Skeletal muscle cell (primary cell): ENCODE measurements around the gene PITPNC1.
"Not testable (repeated sequence)": the region's sequence is repeated elsewhere in the genome, so short reads cannot be mapped to it uniquely, and the experiment has no call there.

Source experiments
- DNase-seq: peaks from one replicate; pipeline ENCODE4 v3.0.0-alpha.2; 2010; ENCODE audit warnings: low read depth
- H3K4me3 ChIP-seq: 2 replicates; pipeline ENCODE4 v1.5.1; 2011; ENCODE audit warnings: low read depth, mild to moderate bottlenecking, control low read depth, low read length, moderate library complexity

PITPNC1 gene

GRCh38 chr17:67425571-67426160 is 48.6 kb downstream of the PITPNC1 start:
- DNase-seq: no peak

GRCh38 chr17:67427424-67427823 is 50.3 kb downstream of the PITPNC1 start:
- no peak for DNase-seq
- H3K4me3 ChIP-seq: no peak overlapping the region

More at GRCh38 chr17:67425571-67426160, 48.6 kb downstream of the PITPNC1 start:
- H3K4me3 ChIP-seq: no peak overlapping the region

- DNase-seq, H3K4me3 ChIP-seq: not testable (repeated sequence)
These were observed 53.4 kb downstream of the PITPNC1 start for GRCh38 chr17:67430515-67430914.

GRCh38 chr17:67431249-67432015 is 54.4 kb downstream of the PITPNC1 start:
- peak; percentile 60 for DNase-seq
- H3K4me3 ChIP-seq: no peak overlapping the region

GRCh38 chr17:67433248-67433924 is 56.3 kb downstream of the PITPNC1 start:
- no peak for DNase-seq
- no peak overlapping the region for H3K4me3 ChIP-seq

GRCh38 chr17:67434061-67434525 is 57.0 kb downstream of the PITPNC1 start:
- no peak overlapping the region for H3K4me3 ChIP-seq
- DNase-seq: no peak

- no peak for DNase-seq
- no peak overlapping the region for H3K4me3 ChIP-seq
These were observed 58.0 kb downstream of the PITPNC1 start for GRCh38 chr17:67435122-67435521.

GRCh38 chr17:67435786-67436185 is 58.7 kb downstream of the PITPNC1 start:
- no peak for DNase-seq
- H3K4me3 ChIP-seq: no peak overlapping the region

- H3K4me3 ChIP-seq: no peak overlapping the region
- no peak for DNase-seq
These were observed 59.2 kb downstream of the PITPNC1 start for GRCh38 chr17:67436233-67436632.

GRCh38 chr17:67438667-67439066 is 61.6 kb downstream of the PITPNC1 start:
- no peak for DNase-seq
- no peak overlapping the region for H3K4me3 ChIP-seq

GRCh38 chr17:67439269-67439668 is 62.2 kb downstream of the PITPNC1 start:
- H3K4me3 ChIP-seq: no peak overlapping the region
- no peak for DNase-seq

GRCh38 chr17:67440277-67441051 is 63.4 kb downstream of the PITPNC1 start:
- no peak for DNase-seq
- peak overlapping the region; percentile 19 for H3K4me3 ChIP-seq

- peak overlapping the region; percentile 19 for H3K4me3 ChIP-seq
- DNase-seq: peak; percentile 60
These were observed 64.2 kb downstream of the PITPNC1 start for GRCh38 chr17:67441052-67441895.

GRCh38 chr17:67441896-67442219 is 64.8 kb downstream of the PITPNC1 start:
- DNase-seq: no peak
- H3K4me3 ChIP-seq: no peak overlapping the region

- DNase-seq: no peak
- H3K4me3 ChIP-seq: no peak overlapping the region
These were observed 65.9 kb downstream of the PITPNC1 start for GRCh38 chr17:67442787-67443624.

- no peak for DNase-seq
- no peak overlapping the region for H3K4me3 ChIP-seq
These were observed 67.0 kb downstream of the PITPNC1 start for GRCh38 chr17:67443931-67444595.

GRCh38 chr17:67448449-67448848 is 71.4 kb downstream of the PITPNC1 start:
- DNase-seq: no peak
- H3K4me3 ChIP-seq: no peak overlapping the region

- H3K4me3 ChIP-seq: no peak overlapping the region
- DNase-seq: no peak
These were observed 72.0 kb downstream of the PITPNC1 start for GRCh38 chr17:67449065-67449464.
